Body of pancreas (tissue), 4 donors: ENCODE data around the gene MSS51. TPM values are rescaled to one million over a fixed set of nuclear protein-coding genes. Genes with fewer than 3 reads are reported as not detected.

Experiments
- ATAC-seq: fragments of 150-250 bp; one replicate; pipeline ENCODE4 v1.9.1; 2016
- DNase-seq, 4 donors: peaks; one replicate each; pipeline ENCODE4 v3.0.0-alpha.2; 2019
- H3K27ac ChIP-seq, 4 donors: fragments of 200-600 bp; sonication (generic); 1 replicate in 3 of 4; 2 replicates in 1 of 4; pipeline versions ENCODE4 v1.5.1 to v1.6.1; 2016 to 2019; ENCODE audit warnings: mild to moderate bottlenecking in 1 of 4, mixed read lengths in 1 of 4, moderate library complexity in 1 of 4
- H3K27me3 ChIP-seq, 2 donors: fragments of 200-600 bp; sonication (generic); one replicate each; pipeline ENCODE4 v1.6.0; 2016; ENCODE audit warnings: mild to moderate bottlenecking in 1 of 2
- H3K36me3 ChIP-seq, 2 donors: fragments of 200-600 bp; sonication (generic); replicated peaks in 1 of 2; 2 replicates each; pipeline ENCODE4 v1.5.1; 2016; ENCODE audit warnings: low read depth in 2 of 2; ENCODE audit not compliant: insufficient read depth in 1 of 2
- H3K4me1 ChIP-seq: fragments of 200-600 bp; sonication (generic); one replicate; pipeline ENCODE4 v1.6.0; 2016
- H3K4me3 ChIP-seq, 2 donors: fragments of 200-600 bp; sonication (generic); 1 replicate in 1 of 2; 2 replicates in 1 of 2; pipeline ENCODE4 v1.5.1; 2016 to 2019
- H3K9me3 ChIP-seq, 3 donors: fragments of 200-600 bp; sonication (generic); 1 replicate in 2 of 3; 2 replicates in 1 of 3; pipeline ENCODE4 v1.5.1; 2016
- POLR2A ChIP-seq, 3 donors: fragments of 450-650 bp; IDR thresholded peaks; one replicate each; pipeline ENCODE4 v1.6.1; 2016; ENCODE audit warnings: antibody characterized with exemption in 3 of 3, mild to moderate bottlenecking in 2 of 3
- WGBS, 2 donors: methylation state at CpG; one replicate each; pipeline ENCODE4 v1.1.5; 2017; 5-methylcytosine and 5-hydroxymethylcytosine counted together
- intact Hi-C: fragments of 100-400 bp; cut with DNase I; formaldehyde crosslinking; loops from one replicate; pipeline ENCODE4 v1.15.1; 2023
- total RNA-seq, 2 donors: library from RNA; depleted of rRNA; stranded (reverse); fragments of >200 nt; gene quantifications; one replicate each; pipeline ENCODE4 v1.1.0, GENCODE V29; 2016
- TF ChIP-seq, protein P1 (sequence below), 7 experiments: fragments of 450-650 bp in 4 of 7; fragments of 200-600 bp in 3 of 7; sonication (generic) in 3 of 7; IDR thresholded peaks; one replicate each; pipeline ENCODE4 v1.5.1; 2016 to 2019; ENCODE audit warnings: antibody characterized with exemption in 7 of 7

The MSS51 gene
- total RNA-seq, 2 donors from 2014 or later, result 2.3 to 3.9 TPM

DNA sequence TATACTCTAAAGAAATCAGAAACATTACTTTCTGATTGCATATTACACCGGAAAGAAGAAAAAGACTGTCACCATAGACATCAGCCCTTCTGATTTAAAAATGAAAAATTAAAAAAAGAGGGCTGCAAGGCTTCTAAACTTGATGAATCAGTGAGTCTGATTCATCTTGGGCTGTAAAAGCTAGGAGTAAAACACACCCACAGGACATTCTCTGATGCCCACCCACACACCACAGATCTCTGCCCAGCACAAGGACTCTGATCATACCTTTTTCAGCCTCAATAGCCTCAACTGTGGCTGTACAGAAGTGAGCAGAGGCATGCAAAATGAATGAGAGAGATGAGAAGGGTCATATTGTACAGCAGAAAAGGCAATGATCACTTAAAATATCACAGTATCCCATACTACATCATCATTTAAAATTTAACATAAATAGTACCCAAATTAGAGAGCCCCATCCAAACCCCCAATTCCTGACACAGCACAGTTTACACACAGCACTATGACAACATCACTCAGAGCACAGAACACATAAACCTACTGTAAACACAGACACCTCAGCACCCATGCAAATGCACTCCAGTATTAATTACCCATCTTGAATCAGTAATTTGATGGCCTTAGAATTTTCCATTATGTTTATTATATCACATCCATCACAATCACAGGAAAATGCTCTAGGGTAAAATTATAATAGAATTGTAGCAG is 6.4 kb upstream of the MSS51 start:
- Histone ChIP-seq H3K4me3 (no peak overlapping the region), H3K27me3 (no peaks in the 10 kb centered on the region), H3K36me3 (peaks cover 4 to 9% of the 10 kb centered on the region in 2 donors), H3K4me1 (no peaks in the 10 kb centered on the region), H3K9me3 (no peaks in the 10 kb centered on the region), H3K27ac (no peak overlapping the region)
- DNase-seq (no peak), ATAC-seq (no peak)
- intact Hi-C loops, result no loop called here
- no peak for TF ChIP-seq POLR2A (IDR thresholded peaks at IDR 0.05)
- TF ChIP-seq, protein P1, sequence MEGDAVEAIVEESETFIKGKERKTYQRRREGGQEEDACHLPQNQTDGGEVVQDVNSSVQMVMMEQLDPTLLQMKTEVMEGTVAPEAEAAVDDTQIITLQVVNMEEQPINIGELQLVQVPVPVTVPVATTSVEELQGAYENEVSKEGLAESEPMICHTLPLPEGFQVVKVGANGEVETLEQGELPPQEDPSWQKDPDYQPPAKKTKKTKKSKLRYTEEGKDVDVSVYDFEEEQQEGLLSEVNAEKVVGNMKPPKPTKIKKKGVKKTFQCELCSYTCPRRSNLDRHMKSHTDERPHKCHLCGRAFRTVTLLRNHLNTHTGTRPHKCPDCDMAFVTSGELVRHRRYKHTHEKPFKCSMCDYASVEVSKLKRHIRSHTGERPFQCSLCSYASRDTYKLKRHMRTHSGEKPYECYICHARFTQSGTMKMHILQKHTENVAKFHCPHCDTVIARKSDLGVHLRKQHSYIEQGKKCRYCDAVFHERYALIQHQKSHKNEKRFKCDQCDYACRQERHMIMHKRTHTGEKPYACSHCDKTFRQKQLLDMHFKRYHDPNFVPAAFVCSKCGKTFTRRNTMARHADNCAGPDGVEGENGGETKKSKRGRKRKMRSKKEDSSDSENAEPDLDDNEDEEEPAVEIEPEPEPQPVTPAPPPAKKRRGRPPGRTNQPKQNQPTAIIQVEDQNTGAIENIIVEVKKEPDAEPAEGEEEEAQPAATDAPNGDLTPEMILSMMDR (IDR thresholded peaks at IDR 0.05), result no peak
- WGBS, 2 donors, result 89 to 96% methylated on average over 1 of the region's 1 CpG

DNA sequence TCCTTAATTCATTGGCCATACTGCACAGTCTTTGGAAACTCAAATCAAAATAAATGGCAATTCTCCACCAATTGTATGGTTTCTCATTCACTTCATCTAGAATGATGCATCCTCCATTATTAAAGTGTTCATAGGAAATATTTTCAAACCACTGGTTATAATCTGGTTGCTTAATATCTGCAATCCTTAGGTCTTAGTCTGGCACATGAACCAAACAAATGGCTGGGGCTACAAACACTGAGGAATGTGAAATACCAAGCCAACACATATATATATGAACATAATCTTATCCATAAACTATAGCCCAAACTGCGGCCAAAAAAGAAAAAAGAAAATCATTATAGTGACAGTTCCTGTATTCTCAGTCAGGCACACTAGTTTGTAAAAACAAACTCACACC is 5.7 kb upstream of the MSS51 start:
- H3K27ac ChIP-seq, result no peak overlapping the region
- intact Hi-C loops, result no loop called here

DNA sequence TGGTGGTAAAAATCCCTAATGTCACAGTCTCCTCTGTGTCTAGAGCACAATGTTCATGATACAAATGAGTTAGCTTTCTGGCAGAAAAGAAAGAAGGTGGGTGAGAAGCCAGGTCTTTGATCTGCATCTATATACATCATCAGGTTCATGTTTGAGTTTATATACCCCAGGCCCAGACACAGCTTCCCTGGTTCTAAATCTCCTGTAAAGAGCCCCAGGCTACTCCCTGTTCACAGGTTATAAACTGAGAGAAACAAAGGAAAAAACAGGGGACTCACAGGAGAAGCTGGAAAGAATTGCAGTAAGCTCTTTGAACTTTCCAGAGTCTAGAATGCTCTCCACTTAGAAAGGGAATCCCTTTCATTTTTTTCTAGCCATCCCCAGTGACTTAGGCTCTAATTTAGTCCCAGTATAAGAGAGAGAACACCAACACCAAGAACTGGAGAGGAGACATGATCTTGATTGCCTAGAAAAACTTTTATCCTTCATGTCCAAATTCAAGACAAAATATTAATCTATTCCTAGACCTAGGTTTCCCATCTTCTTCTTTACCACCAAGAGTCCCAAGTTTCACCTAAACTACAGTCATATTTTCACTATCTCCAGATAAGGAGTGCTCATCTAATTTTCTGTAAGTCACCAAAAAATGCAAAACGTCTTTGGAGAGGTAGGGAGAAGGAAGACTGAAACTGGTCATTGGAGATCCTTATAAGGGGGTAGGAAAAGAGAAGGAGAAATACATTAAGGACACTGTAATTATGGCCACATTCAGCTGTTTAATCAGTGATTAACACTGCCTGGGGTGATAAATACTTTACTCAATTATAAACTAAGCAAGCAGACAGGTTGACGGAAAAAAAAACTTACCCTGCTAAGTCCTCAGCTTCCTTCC is 469 bp downstream of the MSS51 start:
- Histone ChIP-seq H3K4me1 (no peaks in the 10 kb centered on the region), H3K27ac (no peak overlapping the region), H3K27me3 (no peaks in the 10 kb centered on the region), H3K4me3 (no peak overlapping the region), H3K36me3 (peaks cover 1 to 3% of the 10 kb centered on the region in 2 donors), H3K9me3 (no peaks in the 10 kb centered on the region)
- TF ChIP-seq POLR2A (IDR thresholded peaks at IDR 0.05), result no peak
- TF ChIP-seq, protein P1 (IDR thresholded peaks at IDR 0.05), result no peak
- 74 to 79% methylated on average over 2 of the region's 2 CpGs for WGBS, 2 donors
- intact Hi-C loops, result no loop called here
- no peak for ATAC-seq
- DNase-seq, result no peak

More for the DNA sequence above, 5.7 kb upstream of the MSS51 start:
- ATAC-seq, result no peak
- Histone ChIP-seq H3K4me1 (no peaks in the 10 kb centered on the region), H3K36me3 (peaks cover 4 to 6% of the 10 kb centered on the region in 2 donors), H3K9me3 (no peaks in the 10 kb centered on the region), H3K27me3 (no peaks in the 10 kb centered on the region), H3K4me3 (no peak overlapping the region)
- DNase-seq, result no peak
- no peak for TF ChIP-seq POLR2A (IDR thresholded peaks at IDR 0.05)
- TF ChIP-seq, protein P1 (IDR thresholded peaks at IDR 0.05), result no peak
- 75 to 77% methylated on average over 1 of the region's 1 CpG for WGBS, 2 donors

DNA sequence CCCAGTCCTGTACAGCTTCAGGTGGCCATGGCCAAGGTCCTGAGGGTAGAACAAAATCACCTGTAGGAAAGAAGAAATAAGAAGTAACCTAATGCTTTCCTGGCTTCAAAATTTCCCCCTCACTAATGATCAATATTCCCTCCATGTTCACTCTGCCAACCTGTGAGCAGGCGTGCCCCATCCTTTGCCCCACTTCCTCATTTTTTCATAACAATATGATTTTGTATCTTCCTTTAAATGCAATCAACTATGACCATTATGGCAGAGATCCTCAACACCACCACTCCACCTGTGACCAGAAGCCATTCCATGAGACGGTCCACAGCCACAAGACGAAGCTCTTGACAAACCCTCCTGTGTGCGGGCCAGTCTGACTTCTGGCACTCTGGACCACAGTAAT is 7.0 kb downstream of the MSS51 start:
- H3K27me3 ChIP-seq, result no peaks in the 10 kb centered on the region
- H3K36me3 ChIP-seq, result peaks cover 0 to 12% of the 10 kb centered on the region in 2 donors
- intact Hi-C loops, result no loop called here
- no peak overlapping the region for H3K4me3 ChIP-seq
- DNase-seq (no peak), ATAC-seq (no peak)
- TF ChIP-seq, protein P1 (IDR thresholded peaks at IDR 0.05), result no peak
- no peak for TF ChIP-seq POLR2A (IDR thresholded peaks at IDR 0.05)
- 96 to 97% methylated on average over 4 of the region's 4 CpGs for WGBS, 2 donors
- no peaks in the 10 kb centered on the region for H3K4me1 ChIP-seq
- H3K9me3 ChIP-seq, result no peaks in the 10 kb centered on the region
- no peak overlapping the region for H3K27ac ChIP-seq
